HFFc6 (cell line): ENCODE data around the gene TAB3. TPM values are rescaled to one million over a fixed set of nuclear protein-coding genes. Genes with fewer than 3 reads are reported as not detected.
A peak's percentile ranks its signal among the peaks of the same experiment; 100 is the strongest.

Experiments used
- DNase-seq: peaks from one replicate; pipeline ENCODE4 v3.0.0-alpha.2; 2018
- H3K27ac Mint-ChIP-seq: 2 replicates; pipeline ENCODE4 v1.8.0; 2020; ENCODE audit warnings: mild to moderate bottlenecking, mixed read lengths
- H3K27me3 Mint-ChIP-seq: 2 replicates; pipeline ENCODE4 v1.8.0; 2021; ENCODE audit warnings: mild to moderate bottlenecking, moderate library complexity, mixed read lengths; ENCODE audit not compliant: insufficient read depth
- H3K36me3 Mint-ChIP-seq: 2 replicates; pipeline ENCODE4 v1.8.0; 2021; ENCODE audit warnings: low read depth, mixed read lengths
- H3K4me1 Mint-ChIP-seq: 2 replicates; pipeline ENCODE4 v1.8.0; 2020; ENCODE audit warnings: low read depth, mixed read lengths
- H3K4me3 Mint-ChIP-seq: 2 replicates; pipeline ENCODE4 v1.8.0; 2020; ENCODE audit warnings: mild to moderate bottlenecking, moderate library complexity, mixed read lengths
- H3K9me3 Mint-ChIP-seq: 2 replicates; pipeline ENCODE4 v1.8.0; 2020; ENCODE audit warnings: mild to moderate bottlenecking, mixed read lengths
- total RNA-seq, 6 experiments: library from RNA; stranded (reverse); fragmentation: NEBNext Ultra II Directional; extraction: Animal tissue kit (Norgen Biotek cat#: 25700); gene quantifications; 2 replicates in 1 of 6; 3 replicates in 5 of 6; pipeline ENCODE4 v1.2.3, GENCODE V29; 2021
- TF ChIP-seq, protein P1 (sequence below): fragments of 200-600 bp; sonication (generic); IDR thresholded peaks from 2 replicates; pipeline ENCODE4 v1.5.0; 2021; ENCODE audit warnings: antibody characterized with exemption, mild to moderate bottlenecking

TAB3 gene
- total RNA-seq, 6 experiments from 2014 or later, result 9.6 to 11.9 (median 10.6) TPM

- H3K36me3 Mint-ChIP-seq, result no peaks in the 10 kb centered on the region
- no peaks in the 10 kb centered on the region for H3K9me3 Mint-ChIP-seq
- TF ChIP-seq, protein P1, sequence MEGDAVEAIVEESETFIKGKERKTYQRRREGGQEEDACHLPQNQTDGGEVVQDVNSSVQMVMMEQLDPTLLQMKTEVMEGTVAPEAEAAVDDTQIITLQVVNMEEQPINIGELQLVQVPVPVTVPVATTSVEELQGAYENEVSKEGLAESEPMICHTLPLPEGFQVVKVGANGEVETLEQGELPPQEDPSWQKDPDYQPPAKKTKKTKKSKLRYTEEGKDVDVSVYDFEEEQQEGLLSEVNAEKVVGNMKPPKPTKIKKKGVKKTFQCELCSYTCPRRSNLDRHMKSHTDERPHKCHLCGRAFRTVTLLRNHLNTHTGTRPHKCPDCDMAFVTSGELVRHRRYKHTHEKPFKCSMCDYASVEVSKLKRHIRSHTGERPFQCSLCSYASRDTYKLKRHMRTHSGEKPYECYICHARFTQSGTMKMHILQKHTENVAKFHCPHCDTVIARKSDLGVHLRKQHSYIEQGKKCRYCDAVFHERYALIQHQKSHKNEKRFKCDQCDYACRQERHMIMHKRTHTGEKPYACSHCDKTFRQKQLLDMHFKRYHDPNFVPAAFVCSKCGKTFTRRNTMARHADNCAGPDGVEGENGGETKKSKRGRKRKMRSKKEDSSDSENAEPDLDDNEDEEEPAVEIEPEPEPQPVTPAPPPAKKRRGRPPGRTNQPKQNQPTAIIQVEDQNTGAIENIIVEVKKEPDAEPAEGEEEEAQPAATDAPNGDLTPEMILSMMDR, result no peak
- H3K4me3 Mint-ChIP-seq, result no peak overlapping the region; the same call in 1 of the 2 replicates
- H3K27ac Mint-ChIP-seq, result no peak overlapping the region
- peak; percentile 7 for DNase-seq
- H3K27me3 Mint-ChIP-seq, result peaks cover 3% of the 10 kb centered on the region
- H3K4me1 Mint-ChIP-seq, result no peaks in the 10 kb centered on the region; the same call in 1 of the 2 replicates
Observed at GRCh38 chrX:30895370-30895769, 6.3 kb upstream of the TAB3 start.

GRCh38 chrX:30893206-30893605 lies 4.2 kb upstream of the TAB3 start:
- TF ChIP-seq, protein P1, result no peak
- Mint-ChIP-seq H3K4me1 (peaks cover 7% of the 10 kb centered on the region), H3K4me3 (no peak overlapping the region), H3K27me3 (no peaks in the 10 kb centered on the region), H3K27ac (no peak overlapping the region), H3K36me3 (no peaks in the 10 kb centered on the region), H3K9me3 (no peaks in the 10 kb centered on the region)
- no peak for DNase-seq

DNA sequence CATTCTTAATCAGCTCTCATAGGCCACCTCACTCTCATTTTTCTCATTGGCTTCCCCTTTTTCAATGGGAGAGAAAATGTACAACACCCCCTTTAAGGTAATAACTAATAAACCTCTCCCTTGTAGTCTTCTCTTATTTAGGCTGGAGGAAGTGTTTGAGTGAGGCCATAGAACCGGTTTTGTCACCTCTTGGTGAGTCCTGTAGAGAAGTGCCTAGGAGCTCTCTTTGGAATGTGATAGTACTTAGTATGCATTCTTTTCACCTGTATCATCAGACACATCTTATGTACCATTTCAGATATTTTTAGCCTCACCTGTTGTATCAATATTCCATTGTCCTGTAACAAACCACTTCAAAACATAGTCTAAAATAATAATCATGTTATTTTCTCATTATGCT lies 3.5 kb upstream of the TAB3 start:
- H3K36me3 Mint-ChIP-seq, result no peaks in the 10 kb centered on the region
- H3K27ac Mint-ChIP-seq, result no peak overlapping the region
- TF ChIP-seq, protein P1, result no peak
- no peaks in the 10 kb centered on the region for H3K27me3 Mint-ChIP-seq
- H3K4me3 Mint-ChIP-seq, result no peak overlapping the region
- peaks cover 13% of the 10 kb centered on the region for H3K4me1 Mint-ChIP-seq
- DNase-seq, result no peak
- no peaks in the 10 kb centered on the region for H3K9me3 Mint-ChIP-seq

- H3K27ac Mint-ChIP-seq, result peak overlapping the region; percentile 63
- no peaks in the 10 kb centered on the region for H3K36me3 Mint-ChIP-seq
- TF ChIP-seq, protein P1, result no peak
- peak; percentile 3 for DNase-seq
- H3K9me3 Mint-ChIP-seq, result no peaks in the 10 kb centered on the region
- H3K4me3 Mint-ChIP-seq, result peak overlapping the region; percentile 90
- peaks cover 14% of the 10 kb centered on the region for H3K4me1 Mint-ChIP-seq
- peaks cover 1% of the 10 kb centered on the region; the same call in 1 of the 2 replicates for H3K27me3 Mint-ChIP-seq
Observed at GRCh38 chrX:30888526-30889146, 418 bp downstream of the TAB3 start.

GRCh38 chrX:30887721-30888120 lies 1.3 kb downstream of the TAB3 start:
- peaks cover 14% of the 10 kb centered on the region for H3K4me1 Mint-ChIP-seq
- H3K4me3 Mint-ChIP-seq, result peak overlapping the region; percentile 90
- no peak for DNase-seq
- H3K9me3 Mint-ChIP-seq, result no peaks in the 10 kb centered on the region
- peaks cover 1% of the 10 kb centered on the region; the same call in 1 of the 2 replicates for H3K27me3 Mint-ChIP-seq
- H3K36me3 Mint-ChIP-seq, result no peaks in the 10 kb centered on the region
- TF ChIP-seq, protein P1, result no peak
- H3K27ac Mint-ChIP-seq, result no peak overlapping the region
